H1 (cell line): ENCODE measurements around the gene CENPW. TPM values are rescaled to one million over a fixed set of nuclear protein-coding genes. Genes with fewer than 3 reads are reported as not detected.

Source experiments
- CTCF ChIA-PET: fragments of 300-600 bp; sonication (Branson Sonifier 250); formaldehyde crosslinking; loops from one replicate; lab custom pipeline; 2021; ENCODE audit not compliant: partially characterized antibody; lab: Charles Lee
- POLR2A ChIA-PET: fragments of 300-600 bp; sonication (Branson Sonifier 250); formaldehyde crosslinking; loops from one replicate; lab custom pipeline; 2021; ENCODE audit warnings: inconsistent platforms; ENCODE audit not compliant: partially characterized antibody; lab: Charles Lee
- DNase-seq, 2 experiments: peaks; one replicate each; pipeline versions ENCODE4 v3.0.0 to v3.0.0-alpha.2; 2010 to 2022; ENCODE audit warnings: low spot score in 2 of 2, low read depth in 1 of 2, mixed read lengths in 1 of 2
- FAIRE-seq: peaks from 2 replicates; lab custom pipeline; 2011; peaks lifted over from hg19 to GRCh38; lab: Jason Lieb, UNC
- H2AFZ ChIP-seq: 2 replicates; pipeline ENCODE4 v1.8.1; 2012; ENCODE audit warnings: low read length, inconsistent platforms
- H2AK5ac ChIP-seq: 2 replicates; pipeline ENCODE4 v1.6.1; 2013; ENCODE audit warnings: low read depth, low read length
- H2BK120ac ChIP-seq: replicated peaks from 2 replicates; pipeline ENCODE3; 2013; ENCODE audit warnings: low read depth, low read length, inconsistent platforms
- H2BK12ac ChIP-seq: 2 replicates; pipeline ENCODE4 v1.6.1; 2013; ENCODE audit warnings: low read depth, low read length
- H2BK15ac ChIP-seq: 2 replicates; pipeline ENCODE4 v1.6.1; 2013; ENCODE audit warnings: low read length
- H2BK20ac ChIP-seq: 2 replicates; pipeline ENCODE4 v1.6.1; 2013; ENCODE audit warnings: low read length
- H2BK5ac ChIP-seq: 2 replicates; pipeline ENCODE4 v1.6.1; 2013; ENCODE audit warnings: low read depth, low read length
- H3K14ac ChIP-seq: 2 replicates; pipeline ENCODE4 v1.6.1; 2013; ENCODE audit warnings: inconsistent platforms; ENCODE audit not compliant: insufficient read length
- H3K18ac ChIP-seq: 2 replicates; pipeline ENCODE4 v1.6.1; 2013; ENCODE audit warnings: low read length; ENCODE audit errors: extremely low read depth
- H3K23ac ChIP-seq: 2 replicates; pipeline ENCODE4 v1.6.1; 2013; ENCODE audit warnings: inconsistent platforms; ENCODE audit not compliant: insufficient read length
- H3K23me2 ChIP-seq: 2 replicates; pipeline ENCODE4 v1.6.1; 2013; ENCODE audit warnings: low read depth, low read length
- H3K27ac ChIP-seq: 2 replicates; pipeline ENCODE4 v1.6.1; 2011; ENCODE audit warnings: low read depth, low read length, inconsistent platforms
- H3K27me3 ChIP-seq, 4 experiments: replicated peaks in 1 of 4; 1 replicate in 1 of 4; 2 replicates in 3 of 4; pipeline versions ENCODE4 v1.6.1 to v1.8.1; 2011 to 2013; ENCODE audit warnings: low read length in 3 of 4, mild to moderate bottlenecking in 3 of 4, inconsistent platforms in 2 of 4, mixed read lengths in 2 of 4, moderate library complexity in 1 of 4; ENCODE audit not compliant: control insufficient read depth in 3 of 4, insufficient read depth in 3 of 4; ENCODE audit errors: extremely low read depth in 1 of 4
- H3K36me3 ChIP-seq, 4 experiments: 2 replicates each; pipeline versions ENCODE4 v1.6.1 to v1.8.1; 2011 to 2013; ENCODE audit warnings: mild to moderate bottlenecking in 4 of 4, low read length in 3 of 4, moderate library complexity in 2 of 4, control low read depth in 1 of 4, inconsistent platforms in 1 of 4; ENCODE audit not compliant: insufficient read depth in 4 of 4, control insufficient read depth in 2 of 4
- H3K4ac ChIP-seq: replicated peaks from 2 replicates; pipeline ENCODE3; 2013; ENCODE audit warnings: low read length, low read depth, mixed read lengths, inconsistent platforms; ENCODE audit not compliant: insufficient read length
- H3K4me1 ChIP-seq, 4 experiments: replicated peaks in 1 of 4; 1 replicate in 1 of 4; 2 replicates in 3 of 4; pipeline versions ENCODE4 v1.6.1 to v1.8.1; 2011 to 2013; ENCODE audit warnings: low read length in 3 of 4, inconsistent platforms in 2 of 4, mixed read lengths in 1 of 4; ENCODE audit not compliant: insufficient read depth in 4 of 4, control insufficient read depth in 3 of 4
- H3K4me2 ChIP-seq, 2 experiments: 2 replicates each; pipeline versions ENCODE4 v1.6.1 to v1.8.1; 2011 to 2013; ENCODE audit warnings: low read depth in 2 of 2, low read length in 2 of 2, control low read depth in 1 of 2, inconsistent platforms in 1 of 2, mild to moderate bottlenecking in 1 of 2; ENCODE audit not compliant: insufficient read depth in 1 of 2
- H3K4me3 ChIP-seq, 4 experiments: fragments of 200-600, 300-600 bp in 1 of 4; sonication (generic), shearing (Covaris generic), sonication (Bioruptor Twin) in 1 of 4; 2 replicates each; pipeline versions ENCODE4 v1.5.1 to v1.8.1; 2011 to 2016; ENCODE audit warnings: low read length in 4 of 4, low read depth in 3 of 4, control low read depth in 2 of 4, inconsistent platforms in 2 of 4, mild to moderate bottlenecking in 2 of 4, mixed read lengths in 1 of 4, moderate library complexity in 1 of 4; ENCODE audit not compliant: insufficient read depth in 2 of 4; ENCODE audit errors: extremely low read depth in 1 of 4
- H3K56ac ChIP-seq: replicated peaks from 2 replicates; pipeline ENCODE3; 2013; ENCODE audit warnings: low read depth, mild to moderate bottlenecking, mixed read lengths, low read length, inconsistent platforms; ENCODE audit not compliant: insufficient read length
- H3K79me1 ChIP-seq: 2 replicates; pipeline ENCODE4 v1.6.1; 2013; ENCODE audit warnings: low read depth, low read length, control low read depth
- H3K79me2 ChIP-seq, 2 experiments: 2 replicates each; pipeline versions ENCODE4 v1.6.1 to v1.8.1; 2012 to 2013; ENCODE audit warnings: low read length in 2 of 2, mild to moderate bottlenecking in 2 of 2, inconsistent platforms in 1 of 2; ENCODE audit not compliant: insufficient read depth in 2 of 2, control insufficient read depth in 1 of 2
- H3K9ac ChIP-seq, 4 experiments: replicated peaks in 1 of 4; 1 replicate in 1 of 4; 2 replicates in 3 of 4; pipeline versions ENCODE4 v1.6.1 to v1.8.1; 2011 to 2013; ENCODE audit warnings: low read depth in 3 of 4, low read length in 3 of 4, control low read depth in 2 of 4, mild to moderate bottlenecking in 2 of 4, moderate library complexity in 2 of 4, inconsistent platforms in 1 of 4; ENCODE audit errors: extremely low read depth in 1 of 4
- H3K9me3 ChIP-seq, 2 experiments: 2 replicates each; pipeline versions ENCODE4 v1.6.1 to v1.8.1; 2012 to 2013; ENCODE audit warnings: mild to moderate bottlenecking in 2 of 2, moderate library complexity in 2 of 2, control low read depth in 1 of 2, inconsistent platforms in 1 of 2, low read depth in 1 of 2, low read length in 1 of 2, mixed read lengths in 1 of 2; ENCODE audit not compliant: insufficient read depth in 2 of 2
- H4K20me1 ChIP-seq, 2 experiments: replicated peaks in 1 of 2; 2 replicates each; pipeline versions ENCODE3 to v1.8.1; 2011 to 2013; ENCODE audit warnings: inconsistent platforms in 2 of 2, low read length in 2 of 2, mild to moderate bottlenecking in 1 of 2; ENCODE audit not compliant: insufficient read depth in 2 of 2, control insufficient read depth in 1 of 2
- H4K5ac ChIP-seq: 2 replicates; pipeline ENCODE4 v1.6.1; 2013; ENCODE audit warnings: low read length, low read depth, mixed read lengths, inconsistent platforms; ENCODE audit not compliant: insufficient read length
- H4K8ac ChIP-seq: 2 replicates; pipeline ENCODE4 v1.8.0; 2013; ENCODE audit warnings: mild to moderate bottlenecking, moderate library complexity, low read length, inconsistent platforms; ENCODE audit not compliant: insufficient read depth; ENCODE audit errors: extremely low read depth
- H4K91ac ChIP-seq: replicated peaks from 2 replicates; pipeline ENCODE3; 2013; ENCODE audit warnings: low read length, mixed read lengths, inconsistent platforms; ENCODE audit not compliant: insufficient read length
- ATF3 ChIP-seq: IDR thresholded peaks from 2 replicates; pipeline ENCODE4 v1.6.1; 2011; ENCODE audit warnings: low read depth, mild to moderate bottlenecking, low read length; ENCODE audit not compliant: insufficient read depth
- BCL11A ChIP-seq, 2 experiments: IDR thresholded peaks; one replicate each; pipeline ENCODE4 v1.6.1; 2011; ENCODE audit warnings: low read depth in 2 of 2, low read length in 2 of 2, mild to moderate bottlenecking in 2 of 2
- CBX5 ChIP-seq: fragments of 300-800, 300-1000 bp; sonication (generic); IDR thresholded peaks from 2 replicates; pipeline ENCODE4 v1.7.1; 2016; ENCODE audit warnings: antibody characterized with exemption, low read length, low read depth
- CEBPB ChIP-seq: IDR thresholded peaks from 2 replicates; pipeline ENCODE4 v1.6.1; 2012; ENCODE audit warnings: low read depth, low read length
- EGR1 ChIP-seq: IDR thresholded peaks from 2 replicates; pipeline ENCODE4 v1.6.1; 2011; ENCODE audit warnings: low read depth, low read length, borderline replicate concordance
- GABPA ChIP-seq: IDR thresholded peaks from 2 replicates; pipeline ENCODE4 v1.6.1; 2011; ENCODE audit warnings: mild to moderate bottlenecking, low read length, moderate library complexity, borderline replicate concordance; ENCODE audit not compliant: insufficient read depth
- MAFK ChIP-seq: IDR thresholded peaks from 2 replicates; pipeline ENCODE4 v1.6.1; 2012; ENCODE audit warnings: low read depth, mild to moderate bottlenecking, improper control_type of control experiment, low read length
- NANOG ChIP-seq: IDR thresholded peaks from 2 replicates; pipeline ENCODE4 v1.6.1; 2011; ENCODE audit warnings: low read length, low read depth, mild to moderate bottlenecking, inconsistent platforms; ENCODE audit not compliant: insufficient read depth, poor library complexity, severe bottlenecking
- RXRA ChIP-seq: IDR thresholded peaks from 2 replicates; pipeline ENCODE4 v1.6.1; 2011; ENCODE audit warnings: low read depth, mild to moderate bottlenecking, low read length, moderate library complexity; ENCODE audit not compliant: insufficient read depth
- SP2 ChIP-seq: IDR thresholded peaks from 2 replicates; pipeline ENCODE4 v1.6.1; 2012; ENCODE audit warnings: mild to moderate bottlenecking, low read length, inconsistent platforms
- SRF ChIP-seq: IDR thresholded peaks from 2 replicates; pipeline ENCODE4 v1.6.1; 2011; ENCODE audit warnings: mild to moderate bottlenecking, low read depth, low read length, moderate library complexity
- TCF12 ChIP-seq: IDR thresholded peaks from 2 replicates; pipeline ENCODE4 v1.6.1; 2011; ENCODE audit warnings: low read depth, mild to moderate bottlenecking, low read length
- YY1 ChIP-seq: IDR thresholded peaks from 2 replicates; pipeline ENCODE4 v1.6.1; 2011; ENCODE audit warnings: low read depth, mild to moderate bottlenecking, low read length
- WGBS, 2 experiments: shearing (Covaris generic) in 1 of 2; methylation state at CpG; one replicate each; pipeline versions ENCODE4 v1.1.6 to v1.1.7; 2013 to 2015; ENCODE audit warnings: low lambda C conversion rate in 2 of 2, mixed read lengths in 2 of 2, inconsistent platforms in 1 of 2, low coverage in 1 of 2, missing lambda C conversion rate in 1 of 2; ENCODE audit not compliant: insufficient replicate concordance in 2 of 2, insufficient coverage in 1 of 2, insufficient read length in 1 of 2; ENCODE audit errors: extremely low coverage in 1 of 2, missing lambda C conversion rate in 1 of 2; 5-methylcytosine and 5-hydroxymethylcytosine counted together
- polyA plus RNA-seq, 7 experiments: library from polyadenylated mRNA; depleted of rRNA in 3 of 7; stranded (reverse) in 5 of 7; unstranded in 2 of 7; fragments of >200 nt in 5 of 7; fragments of 200-250 nt in 2 of 7; gene quantifications; 1 replicate in 5 of 7; 2 replicates in 1 of 7; 4 replicates in 1 of 7; pipeline versions ENCODE4 v1.2.1 to v1.2.3, GENCODE V29; 2011 to 2013; ENCODE audit warnings: missing spikeins in 2 of 7, mixed read lengths in 2 of 7
- total RNA-seq: library from RNA; stranded (reverse); fragmentation: NEBNext Ultra II Directional; extraction: Animal tissue kit (Norgen Biotek cat#: 25700); gene quantifications from 2 replicates; pipeline ENCODE4 v1.2.1, GENCODE V29; 2021

CENPW gene
- total and polyA plus RNA-seq, 2 of the 8 experiments (the other 6 are each of a cell fraction or from before 2014, with no cell fraction given) = 22.0 to 91.1 TPM

- FAIRE-seq = no peak
- H2BK12ac ChIP-seq = no peak overlapping the region
- no peak overlapping the region for H2BK5ac ChIP-seq
- H3K9ac ChIP-seq = no peak overlapping the region
- WGBS, 2 experiments = 76% methylated on average over 1 of the region's 1 CpG; no CpG with 5 or more reads in 1 of the 2 experiments
- no peak overlapping the region for H4K5ac ChIP-seq
- H3K27me3 ChIP-seq = no peaks in the 10 kb centered on the region
- no peak overlapping the region for H3K56ac ChIP-seq
- no peaks in the 10 kb centered on the region for H3K36me3 ChIP-seq
- DNase-seq = no peak
- no peaks in the 10 kb centered on the region for H3K23me2 ChIP-seq
- H3K4me1 ChIP-seq = no peaks in the 10 kb centered on the region
- no peak overlapping the region for H3K14ac ChIP-seq
- H3K79me1 ChIP-seq = no peaks in the 10 kb centered on the region
- H2AFZ ChIP-seq = no peak overlapping the region
- no peak overlapping the region for H3K4me2 ChIP-seq
- H2BK120ac ChIP-seq = no peak overlapping the region
- no peak overlapping the region for H3K23ac ChIP-seq
- CTCF ChIA-PET = no interaction called here
- no peak overlapping the region for H2AK5ac ChIP-seq
- no peak overlapping the region for H4K8ac ChIP-seq
- no peak for TF ChIP-seq TCF12
- TF ChIP-seq BCL11A (IDR thresholded peaks at IDR 0.05; ENCODE audit: low read depth in 2 of 2, low read length in 2 of 2) = no peak
- no peak for TF ChIP-seq ATF3
- no peak for TF ChIP-seq MAFK
- TF ChIP-seq NANOG = no peak
- TF ChIP-seq EGR1 = no peak
- no peak for TF ChIP-seq YY1
- no peak for TF ChIP-seq SP2
- no peak for TF ChIP-seq RXRA
- no peak for TF ChIP-seq GABPA
- no peak for TF ChIP-seq CEBPB
- no peak for TF ChIP-seq SRF
- no peak for TF ChIP-seq CBX5
- H3K4ac ChIP-seq = no peak overlapping the region
- H3K79me2 ChIP-seq = no peaks in the 10 kb centered on the region
- no peak overlapping the region for H3K4me3 ChIP-seq
- no peak overlapping the region for H2BK15ac ChIP-seq
- no peak overlapping the region for H4K91ac ChIP-seq
- no peaks in the 10 kb centered on the region for H4K20me1 ChIP-seq
- no peak overlapping the region for H2BK20ac ChIP-seq
- no peaks in the 10 kb centered on the region for H3K9me3 ChIP-seq
- POLR2A ChIA-PET = no interaction called here
- no peak overlapping the region for H3K27ac ChIP-seq
- no peak overlapping the region for H3K18ac ChIP-seq
Measured at GRCh38 chr6:126318797-126319196, 21.1 kb upstream of the CENPW start.
